DOHH2 (cell line): ENCODE data around the gene AP2A1.

Experiments
- CTCF ChIP-seq: fragments of 200-600 bp; sonication (generic); IDR thresholded peaks from one replicate; pipeline ENCODE4 v1.5.1; 2014; ENCODE audit warnings: antibody characterized with exemption, mild to moderate bottlenecking, low read depth, low read length; ENCODE audit not compliant: poor library complexity, severe bottlenecking
- EZH2phosphoT487 ChIP-seq: fragments of 200-600 bp; sonication (generic); IDR thresholded peaks from 2 replicates; pipeline ENCODE4 v1.6.1; 2017; ENCODE audit warnings: borderline replicate concordance, mild to moderate bottlenecking, antibody characterized with exemption, low read length, moderate library complexity, mixed read lengths

- no peak for TF ChIP-seq CTCF
- TF ChIP-seq EZH2phosphoT487: no peak
Measured at GRCh38 chr19:49752701-49753100, 14.1 kb upstream of the AP2A1 start.
